Muscle of back (tissue), 11 donors: ENCODE measurements around the gene TREX2. TPM values are rescaled to one million over a fixed set of nuclear protein-coding genes. Genes with fewer than 3 reads are reported as not detected.

Experiments used
- DNase-seq, 3 donors: peaks; one replicate each; pipeline versions ENCODE4 v3.0.0 to v3.0.0-alpha.2; 2013
- polyA plus RNA-seq, 10 donors: library from polyadenylated mRNA; unstranded; fragments of 120-200 nt; gene quantifications; one replicate each; pipeline ENCODE4 v1.2.1, GENCODE V29; 2013; ENCODE audit not compliant: insufficient read length in 10 of 10

The TREX2 gene
- polyA plus RNA-seq, 10 donors = 0.23 to 0.49 (median 0.38) TPM; not detected in 1

- no peak for DNase-seq
Observed at GRCh38 chrX:153438532-153438931, 7.3 kb downstream of the TREX2 start.

DNA sequence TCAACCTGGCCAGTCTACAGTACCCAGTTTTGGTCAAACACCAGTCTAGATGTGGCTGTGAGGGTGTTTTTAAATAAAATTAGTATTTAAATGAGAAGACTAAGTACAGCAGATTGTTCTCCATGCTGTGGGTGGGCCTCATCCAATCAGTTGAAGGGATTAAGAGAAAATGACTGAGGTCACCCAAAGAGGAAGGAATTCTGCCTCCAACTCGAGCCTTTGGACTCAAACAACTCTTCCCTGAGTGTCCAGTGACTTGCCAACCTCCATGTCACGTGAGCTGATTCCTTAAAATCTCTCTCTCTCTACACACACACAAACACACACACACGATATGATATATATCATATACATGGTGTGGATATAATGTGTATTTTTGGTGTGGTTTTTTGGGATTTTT, 10.0 kb downstream of the TREX2 start:
- DNase-seq = no peak

- no peak for DNase-seq
Observed at GRCh38 chrX:153434801-153435200, 11.1 kb downstream of the TREX2 start.

- no peak for DNase-seq
Observed at GRCh38 chrX:153433781-153434285, 12.0 kb downstream of the TREX2 start.

GRCh38 chrX:153433161-153433680, 12.6 kb downstream of the TREX2 start:
- DNase-seq = no peak

DNA sequence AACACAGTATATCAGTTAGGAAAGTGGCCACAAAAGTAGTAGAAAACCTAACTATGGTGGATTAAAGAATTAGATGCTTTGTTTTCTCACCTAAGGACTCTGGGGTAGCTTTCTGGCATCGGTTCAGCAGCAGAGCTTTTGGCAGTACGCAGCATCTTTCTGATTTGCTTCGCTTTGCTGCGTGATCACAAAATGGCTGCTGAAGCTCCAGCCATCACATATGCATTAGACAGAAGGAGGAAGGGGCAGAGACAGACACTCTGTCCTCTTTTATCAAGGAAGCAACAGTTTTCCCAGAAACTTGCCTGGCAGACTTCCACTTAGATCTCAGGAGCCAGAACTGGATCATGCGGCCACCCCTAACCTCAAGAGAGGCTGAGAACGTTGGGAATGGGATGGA, 15.1 kb downstream of the TREX2 start:
- DNase-seq = no peak

- no peak for DNase-seq
Observed at GRCh38 chrX:153426204-153426603, 19.7 kb downstream of the TREX2 start.

- no peak for DNase-seq
Observed at GRCh38 chrX:153423652-153424051, 22.2 kb downstream of the TREX2 start.

- no peak for DNase-seq
Observed at GRCh38 chrX:153421856-153422255, 24.0 kb downstream of the TREX2 start.

DNA sequence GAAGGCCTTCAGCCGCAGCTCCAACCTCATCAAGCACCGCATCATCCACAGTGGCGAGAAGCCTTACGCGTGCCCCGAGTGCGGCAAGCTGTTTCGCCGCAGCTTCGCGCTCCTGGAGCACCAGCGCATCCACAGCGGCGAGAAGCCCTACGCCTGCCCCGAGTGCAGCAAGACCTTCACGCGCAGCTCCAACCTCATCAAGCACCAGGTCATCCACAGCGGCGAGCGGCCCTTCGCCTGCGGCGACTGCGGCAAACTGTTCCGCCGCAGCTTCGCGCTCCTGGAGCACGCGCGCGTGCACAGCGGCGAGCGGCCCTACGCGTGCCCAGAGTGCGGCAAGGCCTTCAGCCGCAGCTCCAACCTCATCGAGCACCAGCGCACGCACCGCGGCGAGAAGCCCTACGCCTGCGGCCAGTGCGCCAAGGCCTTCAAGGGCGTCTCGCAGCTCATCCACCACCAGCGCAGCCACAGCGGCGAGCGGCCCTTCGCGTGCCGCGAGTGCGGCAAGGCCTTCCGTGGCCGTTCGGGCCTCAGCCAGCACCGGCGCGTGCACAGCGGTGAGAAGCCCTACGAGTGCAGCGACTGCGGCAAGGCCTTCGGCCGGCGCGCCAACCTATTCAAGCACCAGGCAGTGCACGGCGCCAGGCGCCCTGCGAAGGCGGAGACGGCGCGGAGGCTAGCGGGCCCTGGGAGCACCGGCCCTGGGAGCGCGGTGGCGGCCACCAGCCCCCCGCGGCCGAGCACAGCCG, 24.8 kb downstream of the TREX2 start:
- no peak for DNase-seq

GRCh38 chrX:153417637-153418036, 28.2 kb downstream of the TREX2 start:
- no peak for DNase-seq

DNA sequence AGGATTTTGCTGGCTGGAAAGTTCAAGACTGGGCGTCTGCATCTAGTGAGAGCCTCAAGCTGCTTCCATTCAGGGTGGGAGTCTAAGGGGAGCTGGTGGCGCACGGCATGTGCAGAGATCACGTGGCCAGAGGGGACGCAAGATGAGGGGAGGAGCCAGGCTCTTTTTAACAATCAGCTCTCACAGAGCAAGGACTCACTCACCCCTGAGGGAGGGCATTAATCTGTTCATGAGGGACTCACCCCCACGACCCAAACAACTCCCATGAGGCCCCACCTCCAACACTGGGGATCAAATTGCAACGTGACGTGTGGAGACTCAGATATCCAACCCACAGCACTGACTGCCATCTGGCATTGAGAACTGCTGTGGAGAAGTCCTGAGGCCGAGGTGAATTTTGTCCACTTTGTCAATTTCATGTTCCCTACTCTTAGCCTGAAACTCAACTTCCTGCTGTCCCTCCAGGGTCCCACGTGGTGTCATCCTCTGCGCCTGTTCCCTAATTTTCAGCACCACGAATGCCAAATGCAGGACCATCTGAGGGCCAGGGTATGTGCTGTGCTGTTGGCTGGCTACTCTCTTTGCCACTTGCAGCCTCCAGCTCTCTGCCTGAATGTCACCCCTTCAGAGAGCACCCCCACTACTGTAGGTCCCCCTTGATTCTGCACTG, 28.9 kb downstream of the TREX2 start:
- DNase-seq = no peak

DNA sequence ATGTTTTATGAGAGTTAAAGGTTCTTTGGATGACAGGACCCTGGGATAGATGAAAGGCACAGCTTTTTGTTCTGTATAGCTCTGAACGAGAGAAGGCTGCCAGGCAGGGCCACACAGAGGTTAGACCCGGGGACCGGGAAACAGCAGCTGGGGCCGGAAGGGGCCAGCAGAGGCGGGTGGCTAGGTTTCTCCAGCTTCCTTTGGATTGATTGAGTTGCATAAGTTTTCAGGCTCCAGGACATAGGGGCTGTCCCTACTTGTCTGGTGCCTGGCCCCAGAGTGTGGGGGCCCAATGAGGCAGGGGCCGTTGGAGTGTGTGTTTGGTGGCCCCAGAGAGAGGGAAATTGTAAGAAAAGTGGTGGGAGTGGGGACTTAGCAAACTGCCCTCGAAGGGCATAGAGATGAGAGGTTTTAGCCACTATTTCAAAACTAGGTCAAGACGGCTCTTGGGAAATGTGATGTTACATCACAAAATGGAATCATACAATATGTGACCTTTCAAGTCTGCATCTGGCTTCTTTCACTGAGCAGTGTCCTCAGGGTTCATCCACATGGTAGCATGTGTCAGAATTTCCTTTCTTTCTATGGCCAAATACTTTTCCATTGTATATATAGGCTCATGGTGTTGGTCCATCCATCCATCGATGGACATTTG, 30.9 kb downstream of the TREX2 start:
- no peak for DNase-seq

GRCh38 chrX:153413731-153414130, 32.1 kb downstream of the TREX2 start:
- no peak for DNase-seq

GRCh38 chrX:153412746-153413720, 32.8 kb downstream of the TREX2 start:
- peak in 2 of 3 donors; percentile 15 to 45 for DNase-seq

GRCh38 chrX:153411988-153412574, 33.8 kb downstream of the TREX2 start:
- no peak for DNase-seq

- peak in 1 of 3 donors; percentile 37 for DNase-seq
Observed at GRCh38 chrX:153411255-153411987, 34.4 kb downstream of the TREX2 start, which contains the start of gene ZFP92. Gene ZFP92, plus strand, starts transcription at chrX:153411472. Its CDS starts 6,851 bp downstream, at chrX:153418323.

DNA sequence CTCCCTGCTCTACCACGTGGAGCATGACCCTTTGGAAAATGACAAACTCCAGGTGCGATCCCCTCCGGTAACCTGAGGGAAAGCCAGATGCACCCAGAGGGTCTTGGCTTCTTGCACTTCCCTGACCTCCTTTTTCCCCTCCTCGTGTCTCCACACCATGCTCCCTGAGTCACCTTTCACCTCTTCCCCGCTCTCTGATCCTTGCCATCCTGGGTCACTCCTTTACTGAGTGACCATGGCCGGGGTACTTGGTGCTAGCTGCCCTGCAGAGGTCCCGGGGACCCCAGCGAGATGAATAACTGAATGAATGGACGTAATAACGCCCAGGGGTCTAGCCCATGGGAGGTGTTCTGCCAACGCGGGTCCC, 35.0 kb downstream of the TREX2 start:
- DNase-seq = no peak

DNA sequence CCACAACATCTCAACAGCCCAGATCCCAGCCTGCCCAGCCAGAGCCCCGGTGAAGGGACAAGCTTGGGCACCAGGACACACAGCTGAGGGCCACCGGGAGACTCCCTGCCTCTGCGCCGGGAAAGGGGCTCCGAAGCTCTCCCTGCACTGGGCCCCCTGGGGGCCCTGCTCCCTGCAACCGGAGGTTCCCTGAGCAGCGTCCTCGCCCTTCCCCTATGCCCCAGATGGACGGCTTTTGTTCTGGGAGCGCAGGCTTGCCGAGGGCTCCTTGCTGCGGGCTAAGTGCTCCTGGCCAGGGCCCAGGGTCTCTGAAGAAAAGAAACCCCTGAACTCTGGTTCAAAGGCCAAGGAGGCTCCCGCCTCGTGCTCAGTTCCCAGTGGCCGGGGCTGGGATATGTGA, 35.5 kb downstream of the TREX2 start:
- no peak for DNase-seq
